GM18499 (cell line): ENCODE measurements around the gene MEX3D.

ENCODE experiments used
- ATAC-seq: cut with Tn5 transposase; IDR thresholded peaks from one replicate; pipeline ENCODE4 v1.9.1; 2021; ENCODE audit warnings: moderate number of reproducible peaks; ENCODE audit not compliant: insufficient read depth, unreplicated experiment

Gene MEX3D

DNA sequence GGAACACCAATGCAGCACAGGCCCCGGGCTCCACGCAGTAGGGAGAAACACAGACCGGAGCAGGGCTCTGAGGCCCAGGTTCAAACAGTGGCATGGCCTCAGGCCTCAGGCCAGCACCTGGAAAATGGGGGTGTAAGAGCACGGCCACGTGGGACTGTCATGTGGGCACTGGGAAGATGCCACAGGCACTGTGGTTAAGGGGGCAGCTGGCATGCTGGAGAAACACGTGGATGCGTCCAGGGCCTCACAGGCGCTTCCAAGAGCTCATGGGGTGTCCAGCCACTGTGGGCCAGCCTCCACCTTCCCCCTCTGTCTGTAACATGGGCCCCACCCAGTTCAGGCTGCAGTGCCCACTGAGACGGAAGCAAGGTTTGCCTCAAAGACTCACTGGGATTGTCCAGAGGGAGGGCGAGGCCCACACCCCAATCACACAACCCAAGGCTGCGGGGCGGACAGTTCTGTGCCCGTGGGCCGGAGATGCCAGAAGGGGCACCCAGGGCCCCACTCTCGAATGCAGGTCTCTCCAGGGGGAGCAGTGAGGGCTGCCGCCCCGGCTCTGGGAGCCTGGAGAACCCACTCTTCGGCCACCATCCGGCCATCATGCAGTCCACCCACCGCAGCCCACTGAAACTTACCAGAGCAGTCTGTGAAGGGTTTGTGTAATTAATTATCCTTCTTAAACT is 30.8 kb upstream of the MEX3D start:
- ATAC-seq = no peak

DNA sequence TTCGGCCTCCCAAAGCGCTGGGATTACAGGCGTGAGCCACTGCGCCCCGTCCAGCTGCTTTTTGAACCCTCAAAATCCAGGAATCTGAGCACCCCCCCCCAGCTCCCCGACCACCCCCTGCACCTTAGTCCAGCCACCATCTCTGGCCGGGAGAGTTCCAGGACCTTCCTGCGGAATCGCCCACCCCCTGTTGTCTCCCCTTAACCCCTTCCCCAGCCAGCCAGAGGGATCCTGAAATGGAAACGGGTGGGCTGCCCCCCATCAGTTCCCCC is 25.3 kb upstream of the MEX3D start:
- no peak for ATAC-seq

DNA sequence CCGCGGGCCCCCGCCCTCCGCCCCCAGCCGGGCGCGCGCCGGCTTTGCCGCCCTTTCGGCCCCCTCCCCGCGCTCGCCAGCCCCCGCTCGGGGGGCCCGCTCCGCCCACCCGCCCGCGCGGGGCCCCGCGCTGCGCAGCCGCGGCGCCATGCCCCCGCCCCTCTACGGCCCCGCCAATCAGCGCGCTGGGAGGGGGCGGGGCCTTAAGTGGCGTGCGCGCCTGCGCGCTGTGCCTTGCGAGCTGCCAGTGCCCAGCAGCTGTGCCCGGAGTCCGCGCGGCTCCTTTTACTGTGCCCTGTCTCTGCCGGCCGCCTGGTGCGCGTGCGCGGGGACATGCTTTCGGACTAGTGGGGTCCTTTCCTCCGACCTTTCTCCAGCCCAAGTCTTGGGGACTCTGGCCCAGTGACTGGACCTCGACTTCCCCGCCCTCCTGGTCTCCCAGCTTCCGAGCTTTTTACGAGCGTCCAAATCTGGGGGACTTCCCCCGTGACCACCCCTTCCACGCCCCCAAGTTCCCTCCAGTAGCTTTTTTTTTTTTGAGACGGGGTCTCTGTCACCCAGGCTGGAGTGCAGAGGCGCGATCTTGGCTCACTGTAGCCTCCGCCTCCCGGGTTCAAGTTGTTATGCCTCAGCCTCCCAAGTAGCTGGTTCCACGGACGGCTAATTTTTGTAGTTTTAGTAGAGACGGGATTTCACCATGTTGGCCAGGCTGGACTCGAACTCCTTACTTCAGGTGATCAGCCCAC is 24.8 kb upstream of the MEX3D start, which contains the start of gene MBD3:
TSS of gene MBD3 (minus strand) at position 111 of the 746 bp plus-strand sequence. CDS start 234 bp downstream, outside the sequence.
- no peak for ATAC-seq

DNA sequence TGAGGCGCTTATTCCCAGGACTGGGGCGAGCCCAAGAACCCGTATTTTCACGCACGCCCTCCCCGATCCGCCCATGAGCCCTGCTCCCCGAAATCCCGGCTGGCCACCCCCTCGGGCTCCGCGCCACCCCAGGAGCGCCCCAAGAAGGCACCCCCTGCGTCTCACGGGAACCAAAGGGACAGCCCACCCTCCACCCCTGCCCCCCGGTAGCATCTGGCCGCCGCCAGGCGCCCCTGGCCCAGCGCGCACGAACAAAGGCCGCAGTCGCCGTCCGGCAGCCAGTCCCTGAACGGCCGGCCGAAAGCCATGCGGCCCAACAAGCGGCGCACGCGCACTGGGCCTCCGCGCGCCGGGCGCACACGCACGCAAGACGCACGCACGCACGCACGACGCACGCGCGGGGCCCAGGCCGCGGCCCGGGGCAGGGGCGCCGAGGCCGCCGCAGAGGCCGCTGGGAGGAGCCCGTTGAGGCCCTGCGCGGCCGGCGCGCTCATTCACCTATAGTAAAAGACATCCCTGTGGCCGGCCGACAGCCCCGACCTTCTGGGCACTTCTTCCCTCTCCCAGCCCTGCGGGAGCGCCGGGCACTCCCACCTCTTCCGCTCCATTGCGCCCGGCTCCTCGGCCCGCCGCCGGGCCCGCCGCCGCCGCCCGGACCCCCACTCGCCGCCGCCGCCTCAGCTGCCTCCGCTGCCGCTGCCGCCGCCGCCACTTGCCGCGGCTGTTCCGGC is 24.1 kb upstream of the MEX3D start:
- ATAC-seq = no peak

DNA sequence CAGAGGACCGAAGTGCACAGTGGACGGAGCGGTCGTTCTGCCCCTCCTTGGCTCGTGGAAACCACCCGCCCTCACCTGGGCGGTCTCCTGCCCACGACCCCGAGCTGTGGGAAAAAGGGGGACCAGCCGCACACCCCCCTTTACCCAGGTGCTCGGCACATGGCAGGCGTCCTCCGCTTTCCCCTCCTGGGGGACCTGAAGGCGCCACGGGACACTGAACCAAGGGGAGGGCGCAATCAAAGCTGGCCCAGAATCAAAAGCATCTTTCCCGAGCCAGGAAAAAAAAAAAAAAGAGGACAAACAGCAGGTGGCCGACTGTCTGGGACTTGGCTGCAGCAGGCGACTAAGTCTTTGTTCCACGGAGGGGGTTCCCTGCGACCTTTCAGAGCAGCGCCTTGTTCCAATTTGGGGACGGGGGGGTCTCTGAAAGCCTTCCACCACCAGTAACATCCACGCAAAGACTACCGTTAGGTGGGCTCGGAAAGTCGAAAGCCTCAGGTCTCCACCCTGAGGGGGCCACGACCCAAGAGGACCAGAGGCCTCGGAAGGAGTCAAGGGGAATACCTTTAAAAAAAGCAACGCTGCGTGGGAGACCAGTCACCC is 23.4 kb upstream of the MEX3D start:
- ATAC-seq = no peak

DNA sequence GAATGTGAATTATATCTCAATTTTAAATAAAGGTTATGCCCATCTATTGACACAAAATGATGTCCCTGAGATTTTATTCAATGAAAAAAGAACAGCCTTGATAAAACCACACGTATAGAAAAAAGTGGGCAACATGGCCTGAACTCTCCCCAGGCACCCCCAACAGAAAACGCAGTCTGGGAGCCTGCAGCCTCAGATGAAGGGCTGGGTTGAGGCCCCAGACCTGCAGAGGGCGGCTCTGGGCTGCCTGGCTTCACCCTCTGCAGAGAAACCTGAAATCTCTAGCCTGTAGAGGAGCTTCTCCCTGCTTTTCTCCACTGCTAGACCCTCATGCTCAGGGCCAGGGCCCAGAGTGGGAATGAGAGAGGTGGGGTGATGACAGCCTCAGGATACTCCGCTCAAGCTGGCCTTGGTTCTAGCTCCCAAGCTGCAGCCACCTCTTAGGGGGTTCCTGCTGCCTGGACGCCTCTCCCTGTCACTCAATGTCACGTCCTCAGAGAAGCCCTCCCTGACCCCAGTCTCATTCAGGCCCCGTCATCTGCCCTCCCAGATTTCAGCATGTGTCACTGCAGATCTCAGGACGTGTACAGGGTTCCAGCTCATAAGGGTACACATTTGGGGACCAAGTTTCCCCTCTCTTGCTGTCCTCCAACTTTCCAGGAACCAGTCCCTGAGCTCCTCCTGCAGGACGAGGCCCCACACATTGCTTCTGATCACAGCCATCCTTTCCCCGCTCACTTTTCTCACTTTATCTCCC is 22.7 kb upstream of the MEX3D start:
- no peak for ATAC-seq

DNA sequence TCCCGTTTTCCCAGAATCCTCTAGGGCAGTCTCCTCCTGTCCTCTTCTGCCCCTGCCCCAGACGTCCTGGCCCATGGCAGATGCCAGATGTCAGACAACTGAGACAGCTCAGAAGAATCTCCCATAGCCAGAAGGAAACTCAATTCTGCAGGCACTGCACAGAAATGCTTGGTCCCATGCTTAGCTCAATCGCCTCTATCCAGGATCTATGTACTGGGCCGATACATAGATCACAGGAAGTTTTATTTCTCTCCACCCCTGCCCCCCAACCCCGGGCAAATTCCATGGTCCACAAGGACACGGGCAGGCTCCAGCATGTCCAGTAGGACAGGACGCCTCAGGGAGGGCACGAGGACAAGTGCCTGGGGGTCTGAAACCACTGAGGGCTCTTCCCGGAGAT is 19.7 kb upstream of the MEX3D start:
- ATAC-seq = no peak

DNA sequence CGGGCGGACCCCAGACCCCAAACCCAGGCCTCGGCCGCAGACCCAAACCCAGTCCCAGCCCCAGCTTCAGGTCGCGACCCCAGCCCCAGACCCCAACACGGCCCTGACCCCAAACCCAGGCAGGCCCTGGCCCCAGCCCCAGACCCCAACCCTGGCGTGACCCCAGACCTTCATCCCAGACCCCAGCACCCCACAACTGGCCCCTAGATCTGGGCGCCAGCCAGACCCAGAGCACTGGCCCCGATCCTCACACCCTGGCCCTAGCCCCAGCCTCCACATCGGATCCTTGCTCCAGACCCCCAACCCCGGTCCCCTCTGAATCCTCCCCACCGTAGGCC is 17.1 kb upstream of the MEX3D start:
- no peak for ATAC-seq

DNA sequence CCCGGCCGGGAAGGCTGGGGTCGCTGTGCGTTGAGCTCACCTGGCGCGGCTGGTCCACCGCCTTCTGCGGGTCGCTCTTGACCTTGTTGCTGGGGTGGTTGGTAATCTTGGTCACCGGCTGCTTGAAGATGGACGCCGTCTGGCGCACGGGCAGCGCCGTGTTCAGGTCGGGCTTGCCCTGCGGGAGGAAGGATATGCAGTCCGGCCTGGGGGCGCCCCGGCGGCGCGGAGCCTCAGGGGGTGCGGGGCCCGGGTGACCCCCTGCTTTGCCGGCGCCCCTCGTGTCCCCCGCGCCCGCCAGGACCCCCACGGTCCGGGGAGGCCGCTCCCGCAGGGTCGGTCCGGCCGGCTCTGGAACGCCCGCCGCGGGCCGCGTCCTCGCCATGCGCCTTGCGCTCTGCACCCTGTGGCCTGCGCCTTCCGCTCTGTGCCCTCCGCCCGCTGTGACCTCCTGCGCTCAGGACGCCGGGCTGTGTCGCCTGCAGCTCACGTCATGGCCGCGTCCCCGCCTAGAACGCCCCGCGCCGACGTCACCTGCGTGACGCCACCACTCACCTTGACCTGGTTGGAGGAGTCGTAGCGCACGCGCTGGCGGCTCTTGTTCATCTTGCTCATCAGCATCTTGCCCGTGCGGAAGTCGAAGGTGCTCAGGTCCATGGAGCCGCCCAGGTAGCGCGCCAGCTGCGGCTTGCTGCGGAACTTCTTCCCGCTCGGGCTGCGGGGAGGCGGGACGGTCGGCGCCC is 16.5 kb upstream of the MEX3D start:
- no peak for ATAC-seq

DNA sequence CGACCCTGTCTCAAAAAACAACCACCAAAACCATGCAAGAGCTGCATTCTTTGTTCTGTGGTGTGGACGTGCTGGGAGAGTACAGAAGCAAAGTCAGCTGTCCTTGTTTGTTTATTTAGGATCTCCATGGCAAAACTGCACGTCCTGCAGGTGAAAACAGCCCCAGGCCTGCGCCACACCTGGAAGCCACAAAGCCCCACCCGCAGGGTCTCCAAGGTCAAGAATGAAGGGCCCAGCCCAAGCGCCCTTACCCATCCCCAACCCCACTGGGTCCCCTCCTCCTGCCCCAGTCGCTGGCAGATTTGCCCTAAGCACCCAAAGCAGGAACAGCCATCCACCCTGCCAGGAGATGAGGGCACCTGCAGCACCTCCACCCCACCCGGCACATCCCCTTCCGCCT is 14.1 kb upstream of the MEX3D start:
- no peak for ATAC-seq

DNA sequence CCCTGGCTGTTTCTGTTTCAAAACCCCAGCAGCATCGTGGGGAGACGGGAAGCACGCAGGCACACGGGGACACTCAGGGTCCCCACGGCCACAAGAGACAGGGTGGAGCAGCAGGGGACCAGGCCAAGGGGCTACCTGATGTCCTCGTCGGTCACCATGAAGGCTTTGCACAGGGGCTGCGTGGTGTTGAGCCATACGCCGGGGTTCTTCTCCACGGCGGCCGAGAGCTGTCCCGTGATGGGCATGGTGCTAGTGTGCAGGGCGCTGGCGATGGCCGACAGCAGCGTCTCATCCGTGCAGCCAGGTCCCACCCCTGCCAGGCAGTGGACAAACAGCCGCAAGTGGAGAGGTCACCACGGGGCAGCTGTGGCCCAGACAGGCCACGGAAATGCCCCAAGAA is 12.8 kb upstream of the MEX3D start:
- ATAC-seq = no peak

DNA sequence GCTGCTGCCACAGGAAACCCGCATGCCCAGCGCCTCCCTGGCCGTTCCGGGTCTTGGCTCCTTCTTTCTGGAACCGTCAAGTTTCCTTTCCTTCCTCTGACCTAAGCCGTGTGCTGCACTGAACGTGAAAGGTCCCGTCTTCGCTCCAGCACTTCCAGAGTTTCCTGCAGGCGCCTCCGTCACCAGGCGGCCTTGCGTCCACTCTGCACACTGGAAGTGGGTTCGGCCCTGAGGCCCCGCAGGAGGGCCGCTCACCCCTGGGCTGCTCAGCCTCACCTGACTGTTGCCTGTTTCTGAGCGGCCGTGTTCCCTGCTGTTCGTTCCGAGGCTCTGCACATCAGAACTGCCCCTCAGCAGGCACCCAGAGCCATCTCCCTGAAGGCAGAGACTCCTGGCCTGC is 12.3 kb upstream of the MEX3D start:
- ATAC-seq = no peak

DNA sequence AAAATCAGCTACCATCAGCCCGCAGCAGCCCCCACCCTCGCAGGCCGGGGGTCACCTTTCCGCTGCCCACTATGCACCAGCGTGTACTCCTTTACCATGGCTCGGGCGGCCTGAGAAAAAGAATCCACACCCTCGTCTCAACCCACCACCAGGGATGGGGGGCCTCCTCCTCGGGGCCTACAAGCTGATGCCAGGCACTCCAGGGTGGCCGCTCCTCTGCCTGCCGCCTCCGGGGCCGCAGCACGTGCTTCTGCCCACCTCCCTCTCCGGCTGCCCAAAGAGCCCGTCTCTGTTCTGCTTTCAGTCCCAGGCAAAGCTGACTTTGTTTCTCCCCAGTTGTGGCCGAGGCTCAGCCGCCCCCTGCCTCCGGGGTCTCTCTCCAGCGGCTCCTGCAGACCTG is 11.1 kb upstream of the MEX3D start:
- no peak for ATAC-seq

DNA sequence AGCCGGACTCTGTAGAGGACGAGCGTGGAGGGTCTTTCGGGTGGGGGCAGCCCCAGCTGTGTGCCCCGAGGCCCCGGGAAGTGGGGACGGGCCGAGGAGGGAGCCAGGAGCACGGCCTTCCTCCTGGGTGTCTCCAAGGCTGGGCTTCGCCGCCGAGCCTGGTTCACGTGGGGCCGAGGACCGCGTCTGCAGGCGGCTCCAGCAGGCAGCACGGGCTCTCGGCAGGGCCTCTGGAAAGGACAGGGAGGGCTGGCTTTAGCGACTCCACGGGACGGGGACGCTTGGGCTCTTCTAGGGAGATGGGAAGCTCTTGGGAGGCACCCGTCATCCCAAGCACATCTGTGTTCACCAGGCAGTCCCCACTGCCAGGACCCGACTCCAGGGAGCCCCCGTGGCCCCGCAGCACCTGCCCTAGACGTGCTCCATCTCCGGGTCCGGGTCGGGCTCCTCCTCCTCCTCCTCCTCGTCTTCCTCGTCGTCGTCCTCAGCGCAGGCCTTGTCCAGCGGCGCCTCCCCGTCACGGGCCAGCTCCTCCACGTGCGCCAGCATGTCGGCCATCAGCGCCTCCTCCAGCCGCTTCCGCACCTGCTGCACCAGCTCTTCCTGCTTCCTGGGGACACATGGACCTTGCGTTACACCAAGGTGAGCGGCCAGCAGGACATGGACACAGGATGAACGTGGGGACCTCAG is 9.9 kb upstream of the MEX3D start:
- no peak for ATAC-seq

DNA sequence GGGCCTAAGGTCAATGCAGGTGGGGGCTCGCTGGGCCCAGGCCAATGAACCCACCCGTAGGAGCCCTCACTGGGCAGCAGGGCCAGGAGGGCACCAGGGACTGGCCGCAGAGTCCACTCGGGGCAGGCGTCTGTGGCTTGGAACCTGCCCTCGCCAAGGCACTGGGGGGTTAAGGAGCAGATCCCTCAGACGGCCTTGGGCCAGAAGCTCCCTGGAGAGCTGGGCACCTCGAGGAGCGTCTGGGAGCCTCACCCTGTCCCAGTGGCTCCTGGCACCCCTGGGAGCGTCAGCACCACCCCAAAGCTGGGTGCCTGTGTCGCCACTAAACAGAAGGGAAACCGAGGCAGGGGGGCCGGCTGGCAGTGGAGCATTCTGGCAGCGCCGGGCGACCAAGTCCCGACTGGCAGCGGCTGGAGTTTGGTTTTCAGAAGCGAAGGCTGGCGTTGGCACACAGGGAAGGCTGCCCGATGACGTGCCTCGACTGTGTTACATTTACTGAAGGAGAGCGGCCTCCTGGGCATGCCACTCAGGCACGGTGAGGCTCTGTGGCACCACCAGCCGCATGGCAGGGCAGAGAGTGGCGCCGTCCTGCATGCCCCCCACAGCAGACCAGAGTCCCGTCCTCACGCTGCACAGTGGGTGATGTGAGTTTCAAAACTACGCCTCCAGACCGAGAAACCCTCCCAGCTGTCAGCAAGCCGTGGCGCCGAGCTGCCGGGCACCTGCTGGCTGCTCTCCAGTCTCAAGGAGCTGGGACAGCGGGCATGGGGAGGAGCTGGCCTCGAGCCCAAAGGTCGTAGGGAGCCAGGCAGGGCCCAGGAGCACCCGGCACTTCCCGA is 9.2 kb upstream of the MEX3D start:
- ATAC-seq = no peak

DNA sequence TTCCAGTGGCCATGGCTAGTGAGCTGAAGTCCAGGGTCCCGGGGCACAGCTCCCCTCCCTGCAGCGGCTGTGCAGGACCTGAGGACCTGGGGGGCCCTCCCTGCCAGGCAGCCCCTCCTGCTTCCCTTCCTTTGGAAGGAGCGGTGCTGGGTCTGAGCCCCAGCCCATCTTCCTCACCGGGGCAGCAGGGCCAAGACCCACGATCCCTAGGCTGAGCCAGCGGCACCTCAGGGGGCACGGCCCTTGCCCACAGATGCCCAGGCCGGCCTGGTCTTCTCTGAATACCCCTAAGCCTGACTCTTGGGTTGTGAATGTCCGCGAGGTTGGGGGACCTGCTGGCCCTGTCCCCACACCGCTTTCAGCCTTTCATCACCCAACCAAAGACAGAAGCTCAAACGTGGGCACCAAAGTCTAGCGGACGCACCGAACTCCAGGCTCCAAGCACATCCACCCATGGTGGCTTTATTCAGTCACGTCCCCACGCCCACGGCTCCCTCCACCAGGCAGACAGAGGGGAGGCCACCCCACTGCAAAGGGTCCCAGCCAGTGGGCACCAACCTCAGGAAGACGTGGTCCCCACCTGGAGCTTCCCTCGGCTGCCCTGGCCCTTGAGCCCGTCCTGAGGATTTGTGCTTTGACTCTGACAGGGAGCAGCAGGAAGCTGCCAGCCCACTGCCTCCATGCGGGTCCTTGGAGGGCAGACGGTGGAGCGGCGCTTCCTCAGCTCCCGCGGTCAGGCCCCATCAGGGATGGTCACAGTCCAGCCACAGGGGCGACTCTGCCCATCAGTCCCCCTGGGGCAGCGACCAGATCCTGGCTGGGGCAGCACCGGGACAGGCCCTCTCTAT is 8.3 kb upstream of the MEX3D start:
- ATAC-seq = no peak

DNA sequence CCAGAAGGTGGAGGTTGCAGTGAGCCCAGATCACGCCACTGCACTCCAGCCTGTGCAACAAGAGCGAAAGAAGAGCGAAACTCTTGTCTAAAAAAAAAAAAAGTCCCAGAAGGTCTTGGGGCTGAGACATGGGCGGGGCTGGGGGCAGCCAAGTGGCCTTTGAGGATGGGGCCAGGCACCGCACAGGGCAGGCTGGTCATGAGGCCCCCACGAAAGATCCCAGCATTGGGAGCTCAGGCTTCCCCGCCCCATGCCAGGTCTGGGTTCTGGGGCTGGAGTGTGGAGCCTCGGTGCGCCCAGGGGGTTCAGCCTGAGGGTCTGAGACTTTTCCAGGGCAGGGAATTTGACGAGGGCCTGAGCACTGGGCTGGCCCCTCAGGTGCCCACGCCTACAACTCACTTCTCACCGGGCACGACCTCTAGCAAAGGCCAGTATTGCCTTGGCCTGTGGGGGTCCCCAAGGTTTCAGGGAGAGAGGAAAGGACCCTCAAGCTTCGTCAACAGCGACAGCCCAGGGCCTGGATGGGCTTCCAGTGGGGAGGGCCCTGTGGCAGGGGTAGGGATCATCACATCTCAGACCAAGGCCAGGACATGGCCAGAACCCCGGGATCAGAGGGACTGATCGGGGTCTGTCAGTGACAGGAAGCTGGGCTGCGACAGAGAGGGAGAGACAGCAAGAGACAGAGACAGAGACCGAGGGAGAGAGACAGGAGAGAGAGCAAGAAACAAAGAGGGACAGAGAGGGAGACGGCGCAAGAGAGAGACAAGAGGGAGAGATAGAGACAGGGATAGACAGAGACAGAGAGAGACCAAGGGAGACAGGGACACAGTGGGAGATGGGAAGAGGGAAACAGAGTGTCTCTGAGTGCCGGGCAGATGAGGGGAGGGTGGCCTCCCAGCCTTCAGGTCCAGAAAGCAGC is 7.5 kb upstream of the MEX3D start:
- ATAC-seq = no peak
